Activated CD4-positive, alpha-beta T cell treated with anti-CD3 and anti-CD28 coated beads, Interleukin-2, Interleukin-4, amounts not matched to agents 100 ng/mL and 50 ng/mL, durations not matched to agents 16 hours and 8 hours (primary cell): Measurements from ENCODE around the gene LRRC37B.
A peak's percentile ranks its signal among the peaks of the same experiment; 100 is the strongest.
"Not testable (repeated sequence)": the region's sequence is repeated elsewhere in the genome, so short reads cannot be mapped to it uniquely, and the experiment has no call there.

Experiments used
- DNase-seq: peaks from one replicate; pipeline ENCODE4 v3.0.0-alpha.2; 2020; ENCODE audit warnings: low spot score

The LRRC37B gene

DNA sequence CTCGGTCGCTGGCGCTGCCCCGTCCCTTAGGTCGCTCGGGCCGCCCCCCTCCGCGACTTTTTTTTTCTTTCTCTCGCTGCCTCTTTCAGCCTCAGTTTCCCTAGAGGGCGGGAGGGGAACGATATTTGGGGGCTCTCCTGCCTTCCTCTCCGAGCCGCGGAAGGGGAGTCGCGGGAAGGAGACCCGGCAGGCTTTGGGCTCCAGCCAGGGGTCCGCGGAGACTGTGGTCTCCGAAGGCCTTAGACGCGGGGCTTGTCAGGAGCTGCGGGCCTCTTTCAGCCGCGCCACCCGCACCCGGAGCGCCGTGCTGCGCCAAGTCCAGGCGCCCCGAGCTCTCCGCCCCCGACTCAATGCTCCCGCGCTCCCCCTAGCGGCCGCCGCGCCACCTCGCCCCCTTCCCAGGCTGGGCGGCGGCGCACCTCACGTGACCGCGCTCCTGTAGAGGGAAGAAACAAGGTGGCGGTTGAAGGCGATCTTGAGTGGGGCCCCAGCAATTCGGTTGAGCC, at the start of gene LRRC37B:
TSS of gene LRRC37B (plus strand) at position 427 of the 506 bp plus-strand sequence. CDS start 14,010 bp downstream, outside the sequence.
- DNase-seq = peak; percentile 90

DNA sequence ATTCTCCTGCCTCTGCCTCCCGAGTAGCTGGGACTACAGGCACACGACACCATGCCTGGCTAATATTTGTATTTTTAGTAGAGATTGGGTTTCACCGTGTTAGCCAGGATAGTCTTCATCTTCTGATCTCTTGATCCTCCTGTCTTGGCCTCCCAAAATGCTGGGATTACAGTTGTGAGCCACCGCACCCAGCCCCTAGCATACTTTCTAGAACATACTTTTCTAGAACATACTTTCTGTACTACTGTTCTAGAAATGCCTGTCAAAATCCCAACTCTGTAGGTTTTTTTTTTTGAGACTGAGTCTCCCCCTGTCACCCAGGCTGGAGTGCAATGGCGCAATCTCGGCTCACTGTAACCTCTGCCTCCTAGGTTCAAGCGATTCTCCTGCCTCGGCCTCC, 43.1 kb upstream of the LRRC37B start:
- DNase-seq = not testable (repeated sequence)

DNA sequence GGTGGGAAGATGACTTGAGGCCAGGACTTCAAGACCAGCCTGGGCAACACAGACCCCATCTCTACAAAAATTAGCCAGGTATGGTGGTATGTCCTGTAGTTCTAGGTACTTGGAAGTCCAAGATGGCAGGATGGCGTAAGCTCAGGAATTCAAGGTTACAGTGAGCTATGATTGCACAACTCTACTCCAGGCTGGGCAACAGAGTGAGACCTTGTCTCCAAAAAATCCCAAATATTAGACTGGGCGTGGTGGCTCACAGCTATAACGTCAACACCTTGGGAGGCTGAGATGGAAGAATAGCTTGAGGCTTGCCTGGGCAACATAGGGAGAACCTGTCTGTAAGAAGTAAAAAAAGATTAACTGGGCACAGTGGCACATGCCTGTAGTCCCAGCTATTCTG, 39.5 kb upstream of the LRRC37B start:
- DNase-seq = no peak

DNA sequence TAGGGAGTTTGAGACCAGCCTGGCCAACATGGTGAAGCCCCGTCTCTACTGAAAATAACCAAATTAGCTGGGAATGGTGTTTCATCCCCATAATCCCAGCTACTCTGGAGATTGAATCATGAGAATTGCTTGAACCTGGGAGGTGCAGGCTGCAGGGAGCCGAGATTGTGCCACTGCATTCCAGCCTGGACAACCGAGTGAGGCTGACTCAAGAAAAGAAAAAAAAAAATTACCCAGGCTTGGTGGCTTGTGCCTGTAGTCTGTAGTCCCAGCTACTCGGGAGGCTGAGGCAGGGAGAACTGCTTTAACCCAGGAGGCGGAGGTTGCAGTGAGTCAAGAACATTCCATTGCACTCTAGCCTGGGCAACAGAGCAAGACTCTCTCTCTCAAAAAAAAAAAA, 36.8 kb upstream of the LRRC37B start:
- not testable (repeated sequence) for DNase-seq

DNA sequence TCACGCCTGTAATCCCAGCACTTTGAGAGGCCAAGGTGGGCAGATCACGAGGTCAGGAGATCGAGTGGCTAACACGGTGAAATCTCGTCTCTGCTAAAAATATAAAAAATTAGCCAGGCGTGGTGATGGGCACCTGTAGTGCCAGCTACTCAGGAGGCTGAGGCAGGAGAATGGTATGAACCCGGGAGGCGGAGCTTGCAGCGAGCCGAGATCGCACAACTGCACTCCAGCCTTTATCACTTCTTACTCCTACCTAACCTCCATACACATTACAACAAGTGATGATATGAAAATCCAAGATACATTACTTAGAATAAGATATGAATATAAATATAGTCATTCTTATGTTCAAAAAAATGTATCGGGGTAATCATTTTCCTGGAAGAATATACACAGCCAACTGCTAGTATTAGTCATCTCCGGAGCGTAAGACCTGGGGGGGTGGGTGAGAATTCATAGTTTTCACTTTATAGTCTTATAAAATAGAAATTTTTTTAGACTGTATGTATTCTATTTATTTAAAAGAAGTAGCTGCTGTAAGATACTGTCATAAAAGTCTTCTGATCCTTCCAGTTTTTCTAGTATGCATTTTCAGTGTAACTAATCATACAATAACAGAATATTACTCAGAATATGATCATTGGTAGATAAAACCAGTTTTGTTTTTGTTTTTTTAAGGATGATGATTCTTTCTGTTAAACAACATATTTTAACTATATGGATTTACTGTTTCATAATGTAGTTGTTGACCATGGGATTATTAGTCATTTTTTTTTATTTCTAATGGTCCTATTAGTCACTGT, 32.7 kb upstream of the LRRC37B start:
- DNase-seq = not testable (repeated sequence)

DNA sequence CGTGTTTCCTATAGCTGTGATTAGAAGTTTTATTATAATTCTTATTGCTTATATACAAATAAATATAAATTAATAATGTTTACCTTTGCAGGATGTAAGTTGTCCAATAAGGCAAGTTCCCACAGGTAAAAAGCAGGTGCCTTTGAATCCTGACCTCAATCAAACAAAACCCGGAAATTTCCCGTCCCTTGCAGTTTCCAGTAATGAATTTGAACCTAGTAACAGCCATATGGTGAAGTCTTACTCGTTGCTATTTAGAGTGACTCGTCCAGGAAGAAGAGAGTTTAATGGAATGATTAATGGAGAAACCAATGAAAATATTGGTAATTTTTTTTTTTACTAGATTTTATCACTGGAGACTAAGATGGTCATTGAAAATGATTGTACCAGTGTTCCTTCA, 31.8 kb upstream of the LRRC37B start:
- DNase-seq = not testable (repeated sequence)

DNA sequence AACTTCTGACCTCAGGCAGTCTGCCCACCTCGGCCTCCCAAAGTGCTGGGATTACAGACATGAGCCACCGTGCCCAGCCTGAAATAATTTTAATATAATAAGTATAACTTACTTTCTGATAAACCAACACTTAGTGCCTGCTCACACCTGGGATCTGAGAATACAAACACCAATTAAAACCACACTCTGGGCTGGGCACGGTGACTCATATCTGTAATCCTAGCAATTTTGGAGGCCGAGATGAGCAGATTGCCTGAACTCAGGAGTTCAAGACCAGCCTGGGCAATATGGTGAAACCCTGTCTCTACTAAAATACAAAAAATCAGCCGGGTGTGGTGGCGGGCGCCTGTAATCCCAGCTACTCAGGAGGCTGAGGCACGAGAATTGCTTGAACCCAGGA, 15.4 kb upstream of the LRRC37B start:
- DNase-seq = peak; percentile 43

DNA sequence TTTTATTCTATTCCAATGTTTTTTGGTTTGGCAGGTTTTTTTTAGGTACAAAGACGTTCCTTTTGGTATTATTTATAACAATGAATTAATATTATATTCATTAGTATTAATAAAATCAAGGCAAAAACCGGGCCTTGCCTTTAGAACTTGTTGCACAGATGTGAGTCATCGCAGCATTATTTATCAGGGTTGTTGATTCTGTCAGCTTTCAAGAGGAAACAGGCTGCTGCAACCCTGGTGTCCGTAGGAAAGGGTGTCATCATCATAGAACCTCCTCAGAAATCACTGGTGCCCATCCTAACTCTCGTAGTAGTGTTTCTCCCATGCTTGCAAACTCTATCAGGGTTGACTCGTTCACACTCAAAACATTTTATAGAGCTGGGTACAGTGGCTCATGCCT, 10.2 kb upstream of the LRRC37B start:
- DNase-seq = no peak

DNA sequence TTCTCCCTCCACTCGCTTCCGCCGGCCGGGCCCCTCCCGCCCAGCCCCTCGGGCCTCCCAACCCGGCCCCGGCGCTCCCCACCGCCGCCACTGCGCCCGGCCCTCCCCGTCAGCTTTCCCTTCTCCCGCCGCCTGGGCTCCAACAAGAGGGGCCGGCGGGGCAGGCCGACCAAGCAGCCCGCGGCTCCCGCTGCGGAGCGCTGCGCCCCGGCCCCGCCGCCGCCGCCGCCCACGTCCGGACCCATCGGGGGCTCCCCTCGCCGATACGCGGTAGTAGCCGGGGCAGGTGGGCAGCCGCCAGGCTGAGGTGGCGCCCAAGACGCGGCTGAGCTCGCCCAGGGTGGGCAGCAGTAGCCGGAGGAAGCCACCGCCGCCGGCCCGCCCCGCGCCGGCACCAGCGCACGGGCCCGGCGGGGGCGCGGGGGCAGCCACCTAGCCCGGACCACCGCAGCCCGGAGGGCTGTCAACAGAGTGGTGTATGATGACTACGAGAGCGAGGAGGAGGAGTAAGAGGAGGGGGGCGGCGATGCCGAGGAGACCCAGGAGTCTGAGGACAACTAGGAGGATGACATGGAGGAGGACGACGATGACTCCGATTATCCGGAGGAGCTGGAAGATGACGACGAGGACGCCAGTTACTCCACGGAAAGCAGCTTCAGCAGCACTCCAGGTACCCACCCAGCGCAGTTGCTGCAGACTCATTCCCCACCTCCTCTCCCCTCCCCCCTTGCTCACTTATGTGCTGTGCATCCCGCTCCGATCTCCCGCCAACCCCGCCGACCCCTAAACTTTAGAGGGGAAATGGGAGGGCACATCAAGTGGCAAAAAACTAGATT, 498 bp downstream of the LRRC37B start:
- peak; percentile 46 for DNase-seq

DNA sequence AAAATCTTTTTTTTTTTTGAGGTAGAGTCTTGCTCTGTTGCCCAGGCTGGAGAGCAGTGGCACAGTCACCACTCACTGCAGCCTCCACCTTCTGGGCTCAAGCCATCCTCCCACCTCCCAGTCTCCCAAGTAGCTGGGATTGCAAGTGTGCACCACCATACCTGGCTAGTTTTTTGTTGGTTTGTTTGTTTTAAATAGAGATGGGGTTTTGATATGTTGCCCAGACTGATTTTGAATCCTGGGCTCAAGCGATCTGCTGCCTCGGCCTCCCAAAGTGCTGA, 2.0 kb downstream of the LRRC37B start:
- DNase-seq = no peak

DNA sequence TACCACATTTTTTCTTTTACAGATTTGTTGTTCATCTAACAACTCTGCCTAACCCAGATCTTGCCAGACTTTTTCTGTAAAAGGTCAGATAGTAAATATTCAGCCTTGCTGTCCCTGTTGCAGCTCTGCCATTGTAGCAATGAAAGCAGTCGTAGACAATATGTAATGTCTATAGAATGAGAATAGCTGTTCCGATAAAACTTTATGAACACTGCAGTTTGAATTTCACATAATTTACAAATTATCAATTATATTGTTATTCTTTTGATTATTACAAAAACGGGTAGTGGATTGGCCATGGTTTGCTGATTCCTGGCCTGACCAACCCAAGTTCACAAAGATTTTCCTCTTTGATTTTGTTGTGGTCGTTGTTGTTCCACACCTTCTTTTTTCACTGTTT, 2.9 kb downstream of the LRRC37B start:
- DNase-seq = no peak

DNA sequence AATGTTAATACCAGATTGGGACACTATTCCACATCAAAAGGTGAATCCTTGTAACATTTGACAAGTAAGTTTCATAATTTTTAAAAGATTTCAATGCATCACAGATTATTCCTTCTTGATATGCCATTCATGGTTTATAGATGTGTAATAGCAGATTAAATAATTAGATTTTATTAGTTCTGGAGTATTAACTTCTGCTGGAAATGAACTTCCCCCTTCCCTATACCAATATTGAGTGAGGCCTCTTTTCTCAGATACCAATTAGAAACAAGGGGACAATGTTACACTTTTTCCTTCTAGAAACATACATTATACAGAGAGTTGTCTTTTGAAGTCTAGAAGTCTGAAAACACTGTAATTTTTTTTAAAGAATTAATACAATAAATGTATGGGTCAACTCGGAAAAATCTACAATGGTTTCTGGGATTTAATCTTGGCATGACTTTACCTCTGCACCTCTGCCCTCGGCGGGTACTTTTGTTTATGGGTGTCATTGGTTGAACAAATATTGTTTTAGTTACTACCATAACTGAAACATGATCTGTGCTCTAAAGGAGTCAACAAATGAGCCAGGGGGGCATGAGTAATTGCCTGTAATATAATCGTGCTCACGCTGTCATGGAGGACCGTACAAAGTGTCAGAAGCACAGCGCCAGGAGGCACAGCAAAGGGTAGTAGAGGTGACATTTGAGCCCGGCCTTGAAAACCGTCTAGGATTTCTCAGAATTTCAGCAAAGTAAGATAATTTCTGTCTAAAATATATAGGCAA, 8.2 kb downstream of the LRRC37B start:
- no peak for DNase-seq

DNA sequence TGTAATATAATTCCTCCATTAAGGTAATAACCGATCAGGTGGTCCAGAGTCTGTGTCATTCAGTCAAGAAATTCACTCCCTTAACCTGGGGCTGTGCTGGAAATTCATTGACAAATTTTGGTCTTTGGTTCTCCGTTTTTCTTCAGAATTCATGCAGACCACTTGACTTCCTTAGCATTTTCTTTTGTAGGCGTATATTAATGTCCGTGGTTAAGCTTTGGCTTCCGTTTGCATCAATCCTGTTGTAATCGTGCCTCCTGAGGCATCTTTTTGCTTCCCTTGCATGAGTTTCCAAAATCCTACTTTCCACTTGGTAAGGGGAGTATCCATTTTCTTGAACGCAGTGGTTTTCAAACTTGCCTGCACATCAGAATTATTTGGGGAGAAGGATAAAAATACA, 9.0 kb downstream of the LRRC37B start:
- DNase-seq = no peak

DNA sequence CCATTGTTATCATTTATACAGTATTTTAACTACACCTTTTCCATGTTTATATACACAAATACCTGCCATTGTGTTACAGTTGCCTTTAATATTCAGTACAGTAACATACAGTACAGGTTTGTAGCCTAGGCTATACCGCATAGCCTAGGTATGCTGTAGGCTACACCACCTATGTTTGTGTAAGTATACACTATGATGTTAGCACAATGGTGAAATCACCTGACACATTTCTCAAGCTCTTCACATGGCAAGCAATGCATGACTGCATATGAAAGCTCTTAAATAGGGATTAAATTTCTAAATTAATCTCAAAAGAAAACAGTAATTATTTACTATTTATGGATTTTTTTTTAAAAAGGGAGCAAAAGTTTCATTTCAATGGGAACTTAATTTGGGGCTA, 12.0 kb downstream of the LRRC37B start:
- DNase-seq = no peak

DNA sequence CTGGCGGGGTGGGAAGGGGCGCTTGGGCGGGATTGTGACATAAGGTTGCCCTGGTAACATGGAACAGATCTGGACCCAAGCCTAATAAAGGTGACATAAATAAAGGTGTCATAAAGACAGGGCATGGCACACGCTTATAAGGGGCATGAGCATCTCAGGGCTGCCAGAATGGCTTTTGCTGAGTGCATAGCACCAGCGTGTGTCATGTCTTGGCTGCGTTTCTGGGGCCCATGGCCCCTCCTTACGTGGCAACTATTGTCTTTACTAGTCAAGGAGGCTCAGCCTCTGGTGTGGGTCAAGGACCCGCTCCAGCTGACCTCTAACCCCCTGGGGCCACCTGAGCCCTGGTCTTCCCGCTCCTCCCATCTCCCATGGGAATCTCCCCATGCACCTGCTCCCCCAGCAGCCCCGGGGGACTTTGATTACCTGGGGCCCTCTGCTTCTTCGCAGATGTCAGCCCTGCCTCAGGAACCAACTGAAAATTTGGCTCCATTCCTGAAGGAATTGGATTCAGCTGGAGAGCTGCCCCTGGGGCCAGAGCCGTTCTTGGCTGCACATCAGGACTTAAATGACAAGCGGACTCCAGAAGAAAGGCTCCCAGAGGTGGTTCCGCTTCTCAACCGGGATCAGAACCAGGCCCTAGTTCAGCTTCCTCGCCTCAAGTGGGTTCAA, 13.9 kb downstream of the LRRC37B start:
- no peak for DNase-seq

DNA sequence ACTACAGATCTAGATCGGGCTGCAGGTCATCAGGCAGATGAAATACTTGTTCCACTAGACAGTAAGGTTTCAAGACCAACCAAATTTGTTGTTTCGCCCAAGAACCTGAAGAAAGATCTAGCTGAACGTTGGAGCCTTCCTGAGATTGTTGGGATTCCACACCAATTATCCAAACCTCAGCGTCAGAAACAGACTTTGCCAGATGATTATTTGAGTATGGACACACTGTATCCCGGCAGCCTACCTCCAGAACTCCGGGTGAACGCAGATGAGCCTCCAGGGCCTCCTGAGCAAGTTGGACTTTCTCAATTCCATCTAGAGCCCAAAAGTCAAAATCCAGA, 14.4 kb downstream of the LRRC37B start:
- no peak for DNase-seq

DNA sequence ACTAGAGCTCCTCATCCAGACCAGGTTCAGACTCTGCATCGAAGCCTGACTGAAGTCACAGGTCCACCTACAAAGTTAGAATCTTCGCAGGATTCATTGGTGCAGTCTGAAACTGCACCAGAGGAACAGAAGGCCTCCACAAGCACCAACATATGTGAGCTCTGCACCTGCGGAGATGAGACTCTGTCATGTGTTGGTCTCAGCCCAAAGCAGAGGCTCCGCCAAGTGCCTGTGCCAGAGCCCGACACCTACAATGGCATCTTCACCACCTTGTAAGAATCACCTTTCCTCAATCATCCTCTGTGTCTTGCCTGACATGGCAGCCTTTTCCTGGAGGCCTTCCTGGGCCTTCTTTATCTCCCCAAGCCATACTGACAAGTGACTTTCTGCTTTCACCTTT, 15.4 kb downstream of the LRRC37B start:
- not testable (repeated sequence) for DNase-seq

DNA sequence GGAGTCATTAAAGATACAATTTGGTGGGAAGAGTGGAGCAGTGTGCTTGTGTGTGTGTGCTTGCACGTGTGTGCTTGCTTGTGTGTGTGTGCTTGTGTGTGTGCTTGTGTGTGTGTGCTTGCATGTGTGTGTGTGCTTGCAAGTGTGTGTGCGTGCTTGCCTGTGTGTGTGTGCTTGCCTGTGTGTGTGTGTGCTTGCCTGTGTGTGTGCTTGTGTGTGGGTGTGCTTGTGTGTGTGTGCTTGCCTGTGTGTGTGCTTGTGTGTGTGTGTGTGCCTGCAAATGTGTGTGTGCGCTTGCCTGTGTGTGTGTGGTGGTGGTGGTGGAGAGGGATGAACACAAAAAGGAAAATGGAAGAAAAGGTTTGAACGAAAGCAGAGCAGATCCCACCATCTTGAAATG, 20.1 kb downstream of the LRRC37B start:
- DNase-seq = not testable (repeated sequence)

DNA sequence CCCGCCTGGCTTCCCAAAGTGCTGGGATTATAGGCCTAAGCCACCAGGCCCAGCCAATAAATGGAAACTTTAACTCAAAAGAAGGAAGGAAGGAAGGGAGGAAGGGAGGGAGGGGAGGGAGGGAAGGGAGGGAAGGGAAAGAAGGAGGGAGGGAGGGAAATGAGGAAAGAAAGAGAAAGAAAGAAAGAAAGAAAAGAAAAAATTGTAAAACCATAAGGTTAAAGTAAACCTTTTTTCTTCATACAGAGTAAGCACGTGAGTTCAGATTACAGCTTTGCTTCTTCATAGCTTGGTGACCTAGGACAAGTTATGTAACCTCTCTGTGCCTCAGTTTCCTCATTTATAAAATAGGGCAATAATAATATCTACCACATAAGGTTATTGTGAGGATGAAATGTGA, 26.0 kb downstream of the LRRC37B start:
- no peak for DNase-seq

DNA sequence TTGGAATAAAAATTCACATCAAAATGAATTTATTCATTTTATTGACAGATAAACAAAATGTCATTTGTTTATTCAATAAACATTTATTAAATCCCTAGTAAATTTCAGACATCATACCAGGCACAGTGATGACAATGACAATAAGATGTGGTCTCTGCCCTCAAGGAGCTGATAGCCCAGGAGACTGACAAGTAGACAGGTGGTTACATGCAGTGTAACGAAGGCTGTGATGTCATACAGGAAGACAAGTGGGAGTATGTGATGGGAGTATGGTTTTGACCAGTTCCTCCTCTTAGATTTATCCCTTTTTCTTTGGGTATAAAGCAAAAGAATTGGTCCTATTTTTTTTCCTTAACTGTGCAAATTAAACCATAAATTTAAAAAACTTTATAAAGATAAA, 26.6 kb downstream of the LRRC37B start:
- not testable (repeated sequence) for DNase-seq

DNA sequence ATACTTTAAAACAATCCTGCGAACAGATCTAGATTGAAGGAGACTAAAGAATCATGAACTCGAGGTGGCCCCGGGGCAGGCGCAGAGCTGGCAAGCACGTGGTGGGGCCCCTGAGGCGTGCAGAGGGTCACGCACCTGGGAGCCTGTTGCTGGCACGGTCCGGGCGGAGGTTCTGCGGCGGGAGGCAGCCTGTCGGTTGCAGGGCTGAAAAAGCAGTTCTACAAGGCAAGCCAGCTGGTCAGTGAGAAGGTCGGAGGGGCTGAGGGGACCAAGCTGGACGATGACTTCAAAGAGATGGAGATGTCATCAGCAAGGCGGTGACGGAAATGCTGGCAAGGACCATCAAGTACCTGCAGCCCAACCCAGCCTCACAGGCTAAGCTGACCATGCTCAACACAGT, 33.1 kb downstream of the LRRC37B start:
- DNase-seq = not testable (repeated sequence)

DNA sequence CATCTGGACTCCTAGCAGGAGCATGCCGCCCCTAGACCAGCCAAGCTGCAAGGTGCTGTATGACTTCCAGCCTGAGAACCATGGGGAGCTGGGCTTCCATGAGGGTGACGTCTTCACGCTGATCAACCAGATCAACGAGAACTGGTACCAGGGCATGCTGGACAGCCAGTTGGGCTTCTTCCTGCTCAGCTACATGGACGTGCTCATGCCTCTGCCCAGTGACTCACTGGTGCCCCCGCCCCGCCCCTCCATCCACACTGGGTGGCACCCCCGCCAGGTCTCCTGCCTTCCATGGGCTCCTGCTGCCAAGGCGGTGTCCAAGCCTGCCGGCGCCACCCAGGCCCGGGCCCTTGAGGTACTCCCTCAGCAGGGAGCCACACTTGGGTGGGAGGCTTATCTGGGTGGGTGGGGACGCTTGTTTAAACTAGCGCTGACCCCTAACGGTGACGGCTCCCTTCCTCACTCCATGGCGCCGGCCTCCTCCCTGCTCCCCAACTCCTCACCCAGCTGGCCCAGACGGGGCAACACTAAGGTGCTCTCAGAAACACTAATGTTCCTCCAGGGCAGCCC, 34.2 kb downstream of the LRRC37B start:
- DNase-seq = not testable (repeated sequence)
